CD4-positive, alpha-beta memory T cell (primary cell): ENCODE data around the gene SELENOW. TPM values are rescaled to one million over a fixed set of nuclear protein-coding genes. Genes with fewer than 3 reads are reported as not detected.

ENCODE experiments used
- CTCF ChIA-PET: fragments of 350-600 bp; sonication (Branson Sonifier 250); formaldehyde crosslinking; loops from one replicate; lab custom pipeline; 2021; ENCODE audit warnings: inconsistent platforms; ENCODE audit not compliant: partially characterized antibody; lab: Charles Lee
- POLR2A ChIA-PET: fragments of 350-600 bp; sonication (Branson Sonifier 250); formaldehyde crosslinking; loops from one replicate; lab custom pipeline; 2021; ENCODE audit not compliant: partially characterized antibody; lab: Charles Lee
- DNase-seq, 5 donors: peaks; one replicate each; pipeline versions ENCODE4 v3.0.0 to v3.0.0-alpha.2; 2020 to 2022; ENCODE audit warnings: mixed read lengths in 1 of 5
- H3K27ac ChIP-seq: one replicate; pipeline ENCODE4 v1.7.0; 2013; ENCODE audit warnings: low read depth, low read length
- H3K27me3 ChIP-seq: 2 replicates; pipeline ENCODE4 v1.7.0; 2013; ENCODE audit warnings: mild to moderate bottlenecking, low read length, moderate library complexity; ENCODE audit not compliant: insufficient read depth
- H3K36me3 ChIP-seq: 2 replicates; pipeline ENCODE4 v1.7.0; 2013; ENCODE audit warnings: mild to moderate bottlenecking, low read length, moderate library complexity; ENCODE audit not compliant: insufficient read depth
- H3K4me1 ChIP-seq: 2 replicates; pipeline ENCODE4 v1.7.0; 2013; ENCODE audit warnings: mild to moderate bottlenecking, low read length, moderate library complexity; ENCODE audit not compliant: insufficient read depth
- H3K4me3 ChIP-seq, 2 donors: one replicate each; pipeline ENCODE4 v1.7.0; 2013; ENCODE audit warnings: low read length in 2 of 2, mild to moderate bottlenecking in 1 of 2
- H3K9me3 ChIP-seq, 2 donors: one replicate each; pipeline ENCODE4 v1.7.0; 2013; ENCODE audit warnings: low read length in 2 of 2, control low read depth in 1 of 2; ENCODE audit not compliant: control insufficient read depth in 1 of 2
- H3K27ac Mint-ChIP-seq, 7 donors: one replicate each; pipeline ENCODE4 v1.8.0; 2020 to 2021; ENCODE audit warnings: mixed read lengths in 7 of 7, mild to moderate bottlenecking in 6 of 7, inconsistent platforms in 3 of 7, moderate library complexity in 3 of 7
- H3K27me3 Mint-ChIP-seq, 2 donors: one replicate each; pipeline ENCODE4 v1.8.0; 2020 to 2021; ENCODE audit warnings: mixed read lengths in 2 of 2
- H3K36me3 Mint-ChIP-seq, 2 donors: one replicate each; pipeline ENCODE4 v1.8.0; 2020 to 2021; ENCODE audit warnings: mixed read lengths in 2 of 2, inconsistent platforms in 1 of 2, mild to moderate bottlenecking in 1 of 2
- H3K4me1 Mint-ChIP-seq, 4 donors: one replicate each; pipeline ENCODE4 v1.8.0; 2020 to 2021; ENCODE audit warnings: mixed read lengths in 4 of 4, mild to moderate bottlenecking in 1 of 4
- H3K4me3 Mint-ChIP-seq, 8 donors: one replicate each; pipeline ENCODE4 v1.8.0; 2020 to 2021; ENCODE audit warnings: mixed read lengths in 8 of 8, mild to moderate bottlenecking in 7 of 8, moderate library complexity in 6 of 8, inconsistent platforms in 3 of 8
- H3K9me3 Mint-ChIP-seq, 8 donors: one replicate each; pipeline ENCODE4 v1.8.0; 2020 to 2021; ENCODE audit warnings: mixed read lengths in 8 of 8, mild to moderate bottlenecking in 5 of 8, inconsistent platforms in 3 of 8, moderate library complexity in 1 of 8
- intact Hi-C: fragments of 100-400 bp; cut with micrococcal nuclease; formaldehyde crosslinking; loops from one replicate; pipeline ENCODE4 v1.15.1; 2023
- polyA plus RNA-seq, 2 donors: library from polyadenylated mRNA; unstranded; fragments of 300-500 nt; fragmentation: Illumina TruSeq; gene quantifications; one replicate each; pipeline ENCODE4 v1.2.3, GENCODE V29; 2021
- total RNA-seq, 2 experiments: library from RNA; stranded (reverse); gene quantifications; one replicate each; pipeline ENCODE4 v1.2.3, GENCODE V29; 2021

Gene SELENOW
- total and polyA plus RNA-seq, 4 experiments from 2014 or later = 116 to 352 (median 236) TPM

- POLR2A ChIA-PET = interaction anchor here (1.2 kb wide), 1 partner anchor 15 kb away, joined by 3 read pairs; no protein-coding TSS in a partner anchor
- no peaks in the 10 kb centered on the region for H3K27me3 Mint-ChIP-seq
- no peaks in the 10 kb centered on the region for H3K9me3 Mint-ChIP-seq
- Histone ChIP-seq H3K36me3 (peaks cover 73% of the 10 kb centered on the region), H3K27me3 (no peaks in the 10 kb centered on the region), H3K4me3 (no peak overlapping the region), H3K4me1 (peaks cover 31% of the 10 kb centered on the region), H3K27ac (no peak overlapping the region), H3K9me3 (no peaks in the 10 kb centered on the region)
- DNase-seq = no peak
- no peak overlapping the region for H3K4me3 Mint-ChIP-seq
- CTCF ChIA-PET = no interaction called here
- H3K36me3 Mint-ChIP-seq = peaks cover 27 to 53% of the 10 kb centered on the region in 2 donors
- peak overlapping the region in 1 of 7 donors; percentile 74 for H3K27ac Mint-ChIP-seq
- intact Hi-C loops = no loop called here
- peaks cover 12 to 28% (median 17%) of the 10 kb centered on the region in 4 donors for H3K4me1 Mint-ChIP-seq
These were observed 27.8 kb upstream of the SELENOW start for GRCh38 chr19:47750752-47751151.

DNA sequence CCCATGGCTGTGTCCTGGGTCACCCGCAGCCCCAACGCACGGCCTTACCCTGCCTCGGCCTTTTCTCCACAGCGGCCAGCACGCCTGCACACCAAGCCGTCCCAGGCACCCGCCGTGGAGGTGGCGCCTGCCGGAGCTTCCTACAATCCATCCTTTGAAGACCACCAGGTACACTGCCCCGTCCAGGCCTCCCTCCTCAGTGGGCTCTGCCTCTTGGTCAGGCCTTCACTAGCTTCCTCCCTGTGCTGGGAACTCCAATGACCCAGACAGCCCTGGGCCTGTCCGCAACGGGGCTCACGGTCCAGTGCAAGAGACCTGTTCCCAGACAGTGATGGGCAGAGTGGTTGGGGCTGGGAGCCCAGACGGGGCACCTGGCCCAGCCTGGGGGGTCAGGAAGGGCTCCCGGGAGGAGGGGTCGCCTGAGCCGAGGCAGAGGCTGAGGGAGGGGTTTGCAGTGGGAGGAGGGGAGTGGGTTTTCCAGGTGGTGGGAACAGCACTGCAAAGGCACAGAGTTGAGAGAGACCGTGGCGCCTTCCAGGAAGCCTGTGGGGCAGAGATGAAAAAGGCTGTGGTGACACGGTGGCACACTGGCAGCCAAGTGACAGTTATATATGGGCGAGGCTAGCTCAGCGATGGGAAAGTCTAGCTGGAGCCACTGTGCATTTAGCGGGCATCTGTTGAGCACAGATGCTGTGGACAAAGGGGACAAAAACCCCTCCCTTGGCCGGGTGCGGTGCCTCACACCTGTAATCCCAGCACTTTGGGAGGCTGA is 25.9 kb upstream of the SELENOW start:
- H3K36me3 Mint-ChIP-seq = peaks cover 35 to 62% of the 10 kb centered on the region in 2 donors

GRCh38 chr19:47754206-47755064 is 24.1 kb upstream of the SELENOW start:
- H3K4me3 ChIP-seq = no peak overlapping the region
- Mint-ChIP-seq H3K4me3 (no peak overlapping the region), H3K4me1 (peaks cover 0 to 4% (median under 1%) of the 10 kb centered on the region in 4 donors), H3K36me3 (peaks cover 41 to 64% of the 10 kb centered on the region in 2 donors), H3K9me3 (peaks cover 0 to 3% (median 0%) of the 10 kb centered on the region in 8 donors), H3K27me3 (no peaks in the 10 kb centered on the region), H3K27ac (peak overlapping the region in 3 of 7 donors; percentile 10 to 74 (median 29))
- no peaks in the 10 kb centered on the region for H3K4me1 ChIP-seq
- no peak for DNase-seq
- intact Hi-C loops = no loop called here
- no peaks in the 10 kb centered on the region for H3K9me3 ChIP-seq
- H3K27me3 ChIP-seq = no peaks in the 10 kb centered on the region
- peaks cover 86% of the 10 kb centered on the region for H3K36me3 ChIP-seq
- no peak overlapping the region for H3K27ac ChIP-seq
- ChIA-PET CTCF (no interaction called here), POLR2A (interaction anchor here (2.0 kb wide), 1 partner anchor 9 kb away, joined by 6 read pairs; the partner anchor contains the start of gene NOP53)

More for the DNA sequence above, 25.9 kb upstream of the SELENOW start:
- Histone ChIP-seq H3K27ac (no peak overlapping the region), H3K4me1 (peaks cover 14% of the 10 kb centered on the region), H3K9me3 (no peaks in the 10 kb centered on the region), H3K27me3 (no peaks in the 10 kb centered on the region), H3K36me3 (peaks cover 90% of the 10 kb centered on the region), H3K4me3 (no peak overlapping the region)
- H3K27me3 Mint-ChIP-seq = no peaks in the 10 kb centered on the region
- H3K9me3 Mint-ChIP-seq = peaks cover 0 to 3% (median 0%) of the 10 kb centered on the region in 8 donors
- H3K4me1 Mint-ChIP-seq = peaks cover 8 to 20% (median 12%) of the 10 kb centered on the region in 4 donors
- intact Hi-C loops = no loop called here
- H3K27ac Mint-ChIP-seq = peak overlapping the region in 4 of 7 donors; percentile 18 to 74 (median 41)
- ChIA-PET POLR2A (no interaction called here), CTCF (no interaction called here)
- no peak overlapping the region for H3K4me3 Mint-ChIP-seq
- no peak for DNase-seq

DNA sequence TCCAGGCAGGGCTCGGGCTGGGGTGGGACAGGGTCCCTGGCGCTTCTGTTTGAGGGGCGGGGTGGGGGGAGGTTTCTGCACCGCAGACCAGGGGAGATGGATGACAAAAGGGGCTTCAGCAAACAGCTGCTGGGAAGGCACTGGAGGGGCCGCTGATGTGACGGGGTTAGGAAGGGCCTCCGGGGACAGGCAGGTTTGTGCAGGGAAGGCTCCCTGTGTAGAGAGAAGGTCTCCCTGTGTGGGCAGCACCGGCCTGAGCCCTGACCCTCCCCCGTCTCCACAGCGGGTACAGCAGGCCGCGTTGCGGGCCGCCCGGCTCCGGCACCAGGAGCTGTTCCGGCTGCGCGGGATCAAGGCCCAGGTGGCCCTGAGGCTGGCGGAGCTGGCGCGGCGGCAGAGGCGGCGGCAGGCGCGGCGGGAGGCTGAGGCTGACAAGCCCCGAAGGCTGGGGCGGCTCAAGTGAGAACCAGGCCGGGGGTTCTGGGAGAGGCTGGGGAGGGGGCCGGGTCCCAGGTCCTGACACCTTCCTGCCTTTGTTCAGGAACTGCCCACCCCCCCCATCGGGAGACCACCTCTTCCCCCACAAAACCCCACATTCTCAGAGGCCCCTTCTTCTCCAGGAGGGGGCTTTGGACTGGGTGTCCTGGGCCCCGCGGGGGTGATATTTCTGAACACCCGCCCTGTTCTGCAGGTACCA is 23.3 kb upstream of the SELENOW start:
- peaks cover 41 to 61% of the 10 kb centered on the region in 2 donors for H3K36me3 Mint-ChIP-seq
- Histone ChIP-seq H3K27ac (no peak overlapping the region), H3K36me3 (peaks cover 78% of the 10 kb centered on the region), H3K4me3 (no peak overlapping the region), H3K27me3 (no peaks in the 10 kb centered on the region), H3K4me1 (no peaks in the 10 kb centered on the region), H3K9me3 (no peaks in the 10 kb centered on the region)
- H3K27ac Mint-ChIP-seq = peak overlapping the region in 1 of 7 donors; percentile 29
- intact Hi-C loops = no loop called here
- H3K4me3 Mint-ChIP-seq = no peak overlapping the region
- H3K27me3 Mint-ChIP-seq = no peaks in the 10 kb centered on the region
- H3K9me3 Mint-ChIP-seq = peaks cover 0 to 3% (median 0%) of the 10 kb centered on the region in 8 donors
- H3K4me1 Mint-ChIP-seq = peaks cover 0 to 2% (median 0%) of the 10 kb centered on the region in 4 donors
- CTCF ChIA-PET = no interaction called here
- no peak for DNase-seq
- POLR2A ChIA-PET = interaction anchor here (1.1 to 2.0 kb wide), 2 partner anchors 10 kb away, joined by 3 to 6 read pairs; partner anchors contain the start of gene NOP53

GRCh38 chr19:47755762-47756626 is 22.5 kb upstream of the SELENOW start:
- Mint-ChIP-seq H3K9me3 (peaks cover 0 to 3% (median 0%) of the 10 kb centered on the region in 8 donors), H3K4me1 (no peaks in the 10 kb centered on the region), H3K36me3 (peaks cover 41 to 56% of the 10 kb centered on the region in 2 donors), H3K27me3 (no peaks in the 10 kb centered on the region), H3K4me3 (no peak overlapping the region), H3K27ac (no peak overlapping the region)
- H3K9me3 ChIP-seq = no peaks in the 10 kb centered on the region
- DNase-seq = no peak
- peaks cover 71% of the 10 kb centered on the region for H3K36me3 ChIP-seq
- no peaks in the 10 kb centered on the region for H3K4me1 ChIP-seq
- H3K27me3 ChIP-seq = no peaks in the 10 kb centered on the region
- ChIA-PET CTCF (interaction anchor here (1.0 kb wide), 1 partner anchor 33 kb away, joined by 3 read pairs; no protein-coding TSS in a partner anchor), POLR2A (interaction anchor here (1.1 to 2.0 kb wide), 3 partner anchors 9 to 11 kb away, joined by 3 to 6 read pairs (median 3); partner anchors contain the start of gene NOP53)
- no peak overlapping the region for H3K4me3 ChIP-seq
- intact Hi-C loops = no loop called here
- no peak overlapping the region for H3K27ac ChIP-seq

DNA sequence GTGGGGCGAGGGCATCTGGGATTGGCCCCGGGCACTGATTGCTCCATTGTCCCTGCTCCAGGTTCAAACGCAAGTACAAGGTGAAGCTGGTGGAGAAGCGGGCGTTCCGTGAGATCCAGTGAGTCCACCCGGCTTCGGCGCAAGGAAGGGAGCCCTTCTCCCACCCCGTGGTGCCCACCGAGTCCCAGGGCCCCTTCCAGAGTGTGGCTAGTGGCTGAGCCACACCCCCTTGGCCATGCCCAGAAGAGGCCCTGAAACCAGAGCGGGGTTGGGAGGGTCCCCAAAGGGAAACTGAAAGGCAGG is 21.9 kb upstream of the SELENOW start:
- CTCF ChIA-PET = interaction anchor here (1.0 kb wide), 1 partner anchor 33 kb away, joined by 3 read pairs; no protein-coding TSS in a partner anchor
- H3K27ac Mint-ChIP-seq = no peak overlapping the region

More for the DNA sequence above, 21.9 kb upstream of the SELENOW start:
- H3K9me3 Mint-ChIP-seq = peaks cover 0 to 3% (median 0%) of the 10 kb centered on the region in 8 donors
- H3K9me3 ChIP-seq = no peaks in the 10 kb centered on the region
- H3K27ac ChIP-seq = no peak overlapping the region
- intact Hi-C loops = no loop called here
- no peaks in the 10 kb centered on the region for H3K4me1 ChIP-seq
- no peak overlapping the region for H3K4me3 Mint-ChIP-seq
- peak in 1 of 5 donors; percentile 40 for DNase-seq
- no peaks in the 10 kb centered on the region for H3K4me1 Mint-ChIP-seq
- H3K4me3 ChIP-seq = no peak overlapping the region
- no peaks in the 10 kb centered on the region for H3K27me3 Mint-ChIP-seq
- H3K36me3 Mint-ChIP-seq = peaks cover 41 to 53% of the 10 kb centered on the region in 2 donors
- peaks cover 65% of the 10 kb centered on the region for H3K36me3 ChIP-seq
- POLR2A ChIA-PET = interaction anchor here (1.1 to 1.7 kb wide), 2 partner anchors 9 kb away, joined by 3 read pairs; no protein-coding TSS in a partner anchor
- H3K27me3 ChIP-seq = no peaks in the 10 kb centered on the region
